DOHH2 (cell line): ENCODE measurements around the gene CEP44.

Experiments used
- H3F3A ChIP-seq: fragments of 200-600 bp; sonication (generic), shearing (Covaris generic); 2 replicates; pipeline ENCODE4 v1.6.0; 2016; ENCODE audit warnings: antibody characterized with exemption, mild to moderate bottlenecking; ENCODE audit not compliant: control insufficient read depth, insufficient read depth
- H3K27ac ChIP-seq: fragments of 200-600 bp; sonication (generic); 2 replicates; pipeline ENCODE4 v1.5.1; 2014; ENCODE audit warnings: low read depth, mild to moderate bottlenecking, low read length, moderate library complexity
- H3K27me3 ChIP-seq: fragments of 200-600 bp; sonication (generic); 2 replicates; pipeline ENCODE4 v1.6.1; 2014; ENCODE audit warnings: mild to moderate bottlenecking, low read length, mixed read lengths; ENCODE audit not compliant: control insufficient read depth
- H3K36me3 ChIP-seq: fragments of 200-600 bp; sonication (generic); 2 replicates; pipeline ENCODE4 v1.6.1; 2014; ENCODE audit warnings: mild to moderate bottlenecking, low read length, moderate library complexity, mixed read lengths; ENCODE audit not compliant: control insufficient read depth
- H3K4me1 ChIP-seq: fragments of 200-600 bp; sonication (generic); 2 replicates; pipeline ENCODE4 v1.6.1; 2014; ENCODE audit warnings: mild to moderate bottlenecking, low read length, mixed read lengths; ENCODE audit not compliant: control insufficient read depth
- H3K4me2 ChIP-seq: fragments of 200-600 bp; sonication (generic); 2 replicates; pipeline ENCODE4 v1.6.0; 2014; ENCODE audit warnings: mild to moderate bottlenecking, low read length, moderate library complexity
- H3K4me3 ChIP-seq: fragments of 200-600 bp; sonication (generic); 2 replicates; pipeline ENCODE4 v1.5.1; 2014; ENCODE audit warnings: mild to moderate bottlenecking, low read length, mixed read lengths
- H3K79me2 ChIP-seq: fragments of 200-600 bp; sonication (generic); 2 replicates; pipeline ENCODE4 v1.6.1; 2014; ENCODE audit warnings: mild to moderate bottlenecking, low read length, mixed read lengths; ENCODE audit not compliant: control insufficient read depth
- H3K9me2 ChIP-seq: fragments of 200-600 bp; sonication (generic); replicated peaks from 2 replicates; pipeline ENCODE4 v1.6.1; 2014; ENCODE audit warnings: mild to moderate bottlenecking, low read length, mixed read lengths; ENCODE audit not compliant: control insufficient read depth
- H3K9me3 ChIP-seq: fragments of 200-600 bp; sonication (generic); 2 replicates; pipeline ENCODE4 v1.6.1; 2014; ENCODE audit warnings: antibody characterized with exemption, low read length, mixed read lengths; ENCODE audit not compliant: control insufficient read depth, insufficient read depth
- H4K20me1 ChIP-seq: fragments of 200-600 bp; sonication (generic); 2 replicates; pipeline ENCODE4 v1.6.0; 2014; ENCODE audit warnings: low read depth, mild to moderate bottlenecking, antibody characterized with exemption, low read length, moderate library complexity; ENCODE audit not compliant: control insufficient read depth, insufficient read depth
- CTCF ChIP-seq: fragments of 200-600 bp; sonication (generic); IDR thresholded peaks from one replicate; pipeline ENCODE4 v1.5.1; 2014; ENCODE audit warnings: antibody characterized with exemption, mild to moderate bottlenecking, low read depth, low read length; ENCODE audit not compliant: poor library complexity, severe bottlenecking
- EZH2phosphoT487 ChIP-seq: fragments of 200-600 bp; sonication (generic); IDR thresholded peaks from 2 replicates; pipeline ENCODE4 v1.6.1; 2017; ENCODE audit warnings: borderline replicate concordance, mild to moderate bottlenecking, antibody characterized with exemption, low read length, moderate library complexity, mixed read lengths

Gene CEP44

GRCh38 chr4:174318829-174319764, 35.4 kb downstream of the CEP44 start:
- Histone ChIP-seq H3K27ac (no peak overlapping the region), H3F3A (peaks cover 7% of the 10 kb centered on the region; the same call in 1 of the 2 replicates), H4K20me1 (no peaks in the 10 kb centered on the region), H3K4me3 (no peak overlapping the region), H3K27me3 (no peaks in the 10 kb centered on the region), H3K36me3 (peaks cover 21% of the 10 kb centered on the region), H3K4me1 (no peaks in the 10 kb centered on the region), H3K9me2 (no peaks in the 10 kb centered on the region), H3K4me2 (no peak overlapping the region), H3K79me2 (no peaks in the 10 kb centered on the region), H3K9me3 (no peaks in the 10 kb centered on the region)
- peak; percentile 56 for TF ChIP-seq CTCF
- no peak for TF ChIP-seq EZH2phosphoT487

GRCh38 chr4:174320494-174321199, 36.9 kb downstream of the CEP44 start:
- peaks cover 7% of the 10 kb centered on the region; the same call in 1 of the 2 replicates for H3F3A ChIP-seq
- H4K20me1 ChIP-seq: no peaks in the 10 kb centered on the region
- H3K27ac ChIP-seq: no peak overlapping the region
- H3K27me3 ChIP-seq: no peaks in the 10 kb centered on the region
- H3K36me3 ChIP-seq: peaks cover 21% of the 10 kb centered on the region
- H3K4me2 ChIP-seq: no peak overlapping the region
- H3K4me1 ChIP-seq: no peaks in the 10 kb centered on the region
- H3K79me2 ChIP-seq: no peaks in the 10 kb centered on the region
- TF ChIP-seq EZH2phosphoT487 (no peak), CTCF (no peak)
- no peaks in the 10 kb centered on the region for H3K9me2 ChIP-seq
- H3K9me3 ChIP-seq: no peaks in the 10 kb centered on the region
- no peak overlapping the region for H3K4me3 ChIP-seq

GRCh38 chr4:174324236-174324635, 40.5 kb downstream of the CEP44 start:
- no peak overlapping the region for H3K27ac ChIP-seq
- H3K36me3 ChIP-seq: peaks cover 4% of the 10 kb centered on the region; the same call in 1 of the 2 replicates
- TF ChIP-seq EZH2phosphoT487: no peak
- no peak for TF ChIP-seq CTCF
- H3K4me3 ChIP-seq: no peak overlapping the region
- no peaks in the 10 kb centered on the region for H3K79me2 ChIP-seq
- no peaks in the 10 kb centered on the region for H4K20me1 ChIP-seq
- H3K4me1 ChIP-seq: no peaks in the 10 kb centered on the region
- H3K9me3 ChIP-seq: no peaks in the 10 kb centered on the region
- H3K27me3 ChIP-seq: no peaks in the 10 kb centered on the region
- no peaks in the 10 kb centered on the region for H3F3A ChIP-seq
- H3K4me2 ChIP-seq: no peak overlapping the region
- H3K9me2 ChIP-seq: no peaks in the 10 kb centered on the region
